ENCODE results near the gene RPS6KB1.
"Not testable (repeated sequence)": the region's sequence is repeated elsewhere in the genome, so short reads cannot be mapped to it uniquely, and the experiment has no call there.

RPS6KB1 gene

GRCh38 chr17:59892924-59893675 lies at the start of gene RPS6KB1, which contains the start of gene TUBD1:
Gene RPS6KB1 (plus strand): TSS chr17:59893121. CDS start chr17:59893185, 64 bp downstream.
Gene TUBD1 (minus strand): TSS chr17:59892943. CDS start chr17:59891002, 1,941 bp downstream.
- DNase-seq (ENCODE audit: low read depth in 2 of 2): peak; percentile 94 to 98

- no peak for DNase-seq (ENCODE audit: low read depth in 2 of 2)
These were observed 47.9 kb upstream of the RPS6KB1 start for GRCh38 chr17:59844884-59845594.

GRCh38 chr17:59845595-59846393 lies 47.1 kb upstream of the RPS6KB1 start:
- DNase-seq (ENCODE audit: low read depth in 2 of 2): no peak

DNA sequence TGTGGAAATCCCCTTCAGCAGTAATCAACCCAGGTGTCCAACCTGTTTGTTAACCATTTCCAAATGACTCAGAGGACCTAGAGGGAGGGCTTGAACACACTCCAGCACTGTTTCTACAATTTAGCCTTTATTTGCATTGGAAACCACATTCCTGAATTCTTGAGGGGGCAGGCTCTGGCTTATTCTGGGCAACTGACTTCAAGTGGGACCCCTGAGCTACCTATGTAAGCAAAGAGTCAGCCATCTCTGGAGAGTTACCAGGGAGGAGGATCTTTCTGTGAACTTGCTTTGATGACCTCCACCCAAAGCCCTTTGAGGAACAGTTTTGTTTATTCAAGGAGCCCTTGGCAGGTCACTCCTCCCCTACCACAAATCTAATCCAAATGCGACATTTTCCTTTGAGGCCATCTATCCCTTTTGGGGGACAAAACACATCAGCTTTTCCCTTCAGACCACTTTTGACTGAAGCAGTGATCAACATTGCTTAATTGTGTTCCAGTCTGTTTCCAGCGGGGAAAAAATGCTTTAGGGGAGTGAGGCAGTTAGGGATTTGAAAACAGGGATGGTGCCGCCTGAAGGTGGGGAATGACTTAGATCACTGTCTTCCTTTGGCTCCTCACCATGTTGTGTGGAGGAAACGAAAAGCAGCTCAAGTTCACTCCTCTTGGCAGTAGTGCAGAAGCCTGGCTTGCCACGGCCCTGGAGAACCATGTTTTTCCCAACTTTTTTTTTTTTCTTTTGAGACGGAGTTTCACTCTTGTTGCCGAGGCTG lies 46.3 kb upstream of the RPS6KB1 start:
- no peak for DNase-seq (ENCODE audit: low read depth in 2 of 2)

- no peak for DNase-seq (ENCODE audit: low read depth in 2 of 2)
These were observed 44.6 kb upstream of the RPS6KB1 start for GRCh38 chr17:59848385-59848668.

GRCh38 chr17:59848778-59849177 lies 44.1 kb upstream of the RPS6KB1 start:
- DNase-seq (ENCODE audit: low read depth in 2 of 2): no peak

DNA sequence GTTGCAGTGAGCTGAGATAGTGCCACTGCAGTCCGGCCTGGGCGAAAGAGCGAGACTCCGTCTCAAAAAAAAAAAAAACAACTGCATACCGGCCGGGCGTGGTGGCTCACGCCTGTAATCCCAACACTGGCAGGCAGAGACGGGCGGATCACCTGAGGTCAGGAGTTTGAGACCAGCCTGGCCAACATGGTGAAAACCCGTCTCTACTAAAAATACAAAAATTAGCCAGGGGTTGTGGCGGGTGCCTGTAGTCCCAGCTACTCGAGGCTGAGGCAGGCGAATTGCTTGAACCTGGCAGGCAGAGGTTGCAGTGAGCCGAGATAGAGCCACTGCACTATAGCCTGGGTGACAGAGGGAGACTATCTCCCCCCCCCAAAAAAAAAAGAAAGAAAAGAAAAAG lies 42.6 kb upstream of the RPS6KB1 start:
- not testable (repeated sequence) for DNase-seq (ENCODE audit: low read depth in 2 of 2)

DNA sequence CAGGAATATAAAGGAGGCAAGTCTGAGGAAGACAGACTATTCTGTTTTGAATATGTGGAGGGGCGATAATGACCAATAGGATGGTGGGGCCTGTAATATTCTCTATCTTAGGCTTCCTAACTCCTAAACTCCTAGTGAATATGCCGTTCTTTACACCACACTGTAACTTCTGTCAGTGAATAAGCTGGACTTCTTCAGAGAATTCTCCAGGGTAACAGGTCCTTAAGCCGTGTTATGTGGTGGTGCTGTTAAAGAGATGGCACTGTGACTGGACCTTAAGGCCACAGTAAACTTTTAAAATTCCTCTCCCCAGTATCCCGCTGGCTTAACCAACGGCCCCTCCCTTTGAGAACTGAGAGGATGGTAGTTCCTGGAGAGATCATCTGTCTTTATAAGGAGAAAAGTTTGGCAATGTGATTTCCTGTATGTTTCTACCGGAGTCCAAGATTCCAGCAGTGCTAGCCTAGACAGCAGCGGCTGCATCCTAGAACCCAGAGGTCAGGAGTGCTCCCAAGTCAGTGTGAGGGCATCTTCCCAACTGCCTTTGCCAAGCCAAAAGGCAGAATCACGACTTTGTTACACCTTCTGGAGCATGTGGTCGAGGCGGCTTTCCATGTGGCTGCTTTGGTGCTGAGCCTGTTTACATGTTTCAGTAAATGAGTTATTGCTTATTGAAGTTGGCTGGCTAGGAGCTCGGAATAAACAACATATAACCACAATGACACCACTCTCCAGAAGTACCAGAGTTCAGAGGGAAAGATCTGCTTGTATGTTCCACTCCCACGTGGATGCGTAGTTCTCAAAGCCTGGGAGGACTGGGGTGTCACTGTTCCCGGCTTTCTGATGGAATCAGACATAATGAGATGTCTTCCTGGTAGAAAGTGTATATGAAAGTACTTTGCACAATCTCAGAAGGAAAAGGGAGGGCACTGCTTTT lies 41.2 kb upstream of the RPS6KB1 start:
- DNase-seq (ENCODE audit: low read depth in 2 of 2): no peak

GRCh38 chr17:59852847-59853167 lies 40.1 kb upstream of the RPS6KB1 start:
- DNase-seq (ENCODE audit: low read depth in 2 of 2): not testable (repeated sequence)

- no peak for DNase-seq (ENCODE audit: low read depth in 2 of 2)
These were observed 39.6 kb upstream of the RPS6KB1 start for GRCh38 chr17:59853168-59853918.

DNA sequence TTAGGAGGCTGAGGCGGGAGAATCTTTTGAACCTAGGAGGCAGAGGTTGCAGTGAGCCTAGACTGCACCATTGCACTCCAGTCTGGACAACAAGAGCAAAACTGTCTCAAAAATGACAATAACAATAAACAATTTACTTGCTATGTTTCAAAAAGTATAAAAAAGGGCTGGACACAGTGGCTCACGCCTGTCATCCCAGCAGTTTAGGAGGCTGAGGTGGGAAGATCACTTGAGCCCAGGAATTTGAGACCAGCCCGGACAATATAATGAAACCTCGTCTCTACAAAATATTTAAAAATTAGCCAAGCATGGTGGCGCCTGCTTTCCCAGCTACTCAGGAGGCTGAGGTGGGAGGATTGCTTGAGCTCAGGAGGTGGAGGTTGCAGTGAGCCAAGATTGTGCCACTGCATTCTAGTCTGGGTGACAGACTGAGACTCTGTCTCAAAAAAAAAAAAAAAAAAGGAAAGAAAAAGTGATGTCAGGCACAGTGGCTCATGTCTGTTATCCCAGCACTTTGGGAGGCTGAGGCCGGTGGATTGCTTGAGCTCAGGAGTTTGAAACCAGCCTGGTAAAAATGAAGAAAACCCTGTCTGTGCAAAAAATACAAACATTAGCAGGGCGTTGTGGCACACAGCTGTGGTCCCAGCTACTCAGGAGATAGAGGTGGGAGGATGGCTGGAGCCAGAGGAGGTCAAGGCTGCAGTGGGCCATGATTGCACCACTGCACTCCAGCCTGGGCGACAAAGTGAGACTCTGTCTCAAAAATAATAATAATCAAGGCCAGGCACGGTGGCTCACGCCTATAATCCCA lies 38.8 kb upstream of the RPS6KB1 start:
- not testable (repeated sequence) for DNase-seq (ENCODE audit: low read depth in 2 of 2)

DNA sequence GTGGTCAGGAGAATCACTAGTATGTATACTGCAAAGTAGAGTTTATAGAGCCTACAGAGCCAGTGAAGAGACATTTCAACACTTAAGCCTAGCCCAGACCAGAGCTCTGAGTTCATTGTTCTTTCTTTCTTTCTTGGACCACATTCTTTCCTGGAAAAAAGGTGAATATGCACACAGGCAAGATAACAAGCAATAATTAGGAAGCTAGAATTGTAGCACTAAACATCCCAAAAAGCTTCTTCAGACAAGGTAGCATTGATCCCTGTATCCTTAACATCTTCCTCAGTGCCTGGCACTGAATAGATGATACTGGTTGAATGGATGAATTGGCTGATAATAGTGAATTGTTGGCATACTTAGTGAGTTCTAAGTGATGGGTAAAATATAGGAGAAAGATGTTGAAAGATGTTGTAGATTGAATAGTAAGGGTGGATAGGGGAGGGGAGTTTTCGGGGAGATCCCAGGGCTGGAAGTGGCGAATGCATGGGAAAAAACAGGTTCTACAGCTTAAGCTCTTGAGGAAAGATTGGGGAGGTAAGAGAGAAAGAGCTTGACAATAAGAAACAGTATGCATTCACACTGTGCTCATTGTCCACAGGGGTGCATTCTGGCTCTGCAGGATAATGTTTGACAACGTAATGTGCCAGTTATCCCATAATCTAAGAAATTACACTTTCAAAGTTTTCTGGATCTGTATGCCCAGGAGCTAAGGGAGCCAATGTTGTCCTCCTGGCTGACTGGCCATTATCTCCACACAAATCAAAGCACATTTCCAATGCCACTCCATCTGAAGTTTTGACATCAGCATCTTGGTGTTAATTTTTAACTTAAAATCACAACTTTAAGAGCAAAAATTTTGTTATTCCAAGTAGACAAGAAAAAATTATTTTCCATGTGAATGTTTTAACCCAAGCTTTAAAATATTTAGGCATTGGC lies 35.8 kb upstream of the RPS6KB1 start:
- no peak for DNase-seq (ENCODE audit: low read depth in 2 of 2)

DNA sequence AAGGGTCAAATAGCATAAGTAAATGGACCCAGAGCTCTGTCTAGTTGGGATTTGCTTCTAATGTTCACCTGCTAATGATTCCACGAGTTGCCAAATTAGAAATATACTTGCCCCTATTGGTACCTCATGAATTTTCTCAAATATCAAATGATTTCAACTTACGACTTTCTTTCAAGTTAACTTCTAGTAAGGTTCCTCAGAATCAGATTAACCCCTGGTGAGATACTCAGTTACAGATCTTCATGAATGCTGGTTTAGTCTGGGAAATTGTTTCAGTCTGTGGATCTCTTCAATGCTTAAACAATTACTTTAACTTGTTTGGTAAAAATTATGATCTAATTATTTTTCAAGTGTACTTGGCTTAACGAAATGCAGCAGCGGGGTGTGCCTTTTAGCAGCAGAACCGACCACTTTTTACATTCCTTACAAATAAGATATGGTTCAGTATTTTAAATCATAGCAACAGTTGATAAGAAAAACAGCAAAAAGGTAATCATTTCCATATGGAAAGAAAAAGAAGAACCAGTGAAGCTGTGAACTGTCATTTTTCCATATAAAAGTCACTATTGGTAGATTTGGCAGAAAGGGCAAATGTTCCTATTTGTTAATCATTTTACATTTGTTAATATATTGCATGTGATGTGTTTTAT lies 34.6 kb upstream of the RPS6KB1 start:
- no peak for DNase-seq (ENCODE audit: low read depth in 2 of 2)

GRCh38 chr17:59858932-59859331 lies 34.0 kb upstream of the RPS6KB1 start:
- DNase-seq (ENCODE audit: low read depth in 2 of 2): no peak

GRCh38 chr17:59859444-59860025 lies 33.4 kb upstream of the RPS6KB1 start:
- no peak for DNase-seq (ENCODE audit: low read depth in 2 of 2)

DNA sequence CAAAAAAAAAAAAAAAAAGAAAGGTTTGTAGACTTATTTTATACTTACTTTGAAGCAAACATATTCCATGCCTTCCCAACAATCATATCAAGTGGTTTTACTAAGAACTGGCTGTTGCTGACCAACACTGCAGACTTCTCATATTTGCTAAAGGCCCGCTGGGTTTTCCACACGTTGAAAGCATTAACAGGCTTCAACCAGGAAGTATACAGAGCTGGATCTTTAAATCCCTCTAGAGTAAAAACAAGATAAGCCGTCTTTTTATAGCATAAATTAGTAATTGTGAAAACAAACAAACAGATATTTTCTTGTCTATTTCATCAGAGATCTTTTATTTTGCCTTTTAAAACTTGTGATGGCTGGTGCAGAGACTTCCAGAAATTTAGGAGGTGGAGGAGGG lies 29.3 kb upstream of the RPS6KB1 start:
- no peak for DNase-seq (ENCODE audit: low read depth in 2 of 2)

DNA sequence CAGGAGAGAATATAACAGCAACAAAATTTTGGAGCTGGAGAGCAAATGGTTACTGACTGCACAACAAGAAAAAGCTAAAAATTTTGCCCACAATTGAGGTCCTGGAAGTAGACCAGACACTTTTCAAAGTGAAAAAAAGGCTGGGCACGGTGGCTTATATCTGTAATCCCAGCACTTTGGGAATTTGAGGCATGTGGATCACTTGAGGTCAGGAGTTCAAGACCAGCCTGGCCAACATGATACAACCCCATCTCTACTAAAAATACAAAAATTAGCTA lies 23.0 kb upstream of the RPS6KB1 start:
- no peak for DNase-seq (ENCODE audit: low read depth in 2 of 2)
